Left lung (tissue), 10 donors: Measurements from ENCODE around the gene PSENEN. TPM values are rescaled to one million over a fixed set of nuclear protein-coding genes. Genes with fewer than 3 reads are reported as not detected.

Experiments
- ATAC-seq: fragments of 200-7000 bp; cut with Tn5 transposase; one replicate; pipeline ENCODE4 v1.9.1; 2020; ENCODE audit warnings: moderate library complexity
- DNase-seq, 4 donors: peaks; one replicate each; pipeline ENCODE4 v3.0.0-alpha.2; 2013 to 2020
- H3K27ac ChIP-seq, 2 donors: fragments of 200-600 bp; sonication (generic) in 1 of 2; one replicate each; pipeline versions ENCODE4 v1.5.0 to v1.8.0; 2020 to 2021
- H3K27me3 ChIP-seq, 2 donors: fragments of 200-600 bp; sonication (generic) in 1 of 2; one replicate each; pipeline versions ENCODE4 v1.5.0 to v1.8.0; 2020 to 2021
- H3K36me3 ChIP-seq, 2 donors: fragments of 200-600 bp; sonication (generic) in 1 of 2; one replicate each; pipeline versions ENCODE4 v1.5.0 to v1.8.0; 2020 to 2021
- H3K4me1 ChIP-seq, 2 donors: fragments of 200-600 bp; one replicate each; pipeline ENCODE4 v1.8.0; 2021
- H3K4me3 ChIP-seq, 2 donors: fragments of 200-600 bp; sonication (generic) in 1 of 2; one replicate each; pipeline versions ENCODE4 v1.5.0 to v1.8.0; 2020 to 2021; ENCODE audit warnings: mild to moderate bottlenecking in 1 of 2
- H3K9me3 ChIP-seq, 2 donors: fragments of 200-600 bp; sonication (generic) in 1 of 2; one replicate each; pipeline versions ENCODE4 v1.5.0 to v1.8.0; 2020 to 2021
- CTCF ChIP-seq, 2 donors: fragments of 200-600 bp; sonication (generic) in 1 of 2; IDR thresholded peaks; one replicate each; pipeline versions ENCODE4 v1.5.0 to v1.8.0; 2021; ENCODE audit warnings: antibody characterized with exemption in 2 of 2
- intact Hi-C, 2 donors: fragments of 100-400 bp; cut with DNase I; formaldehyde crosslinking; loops; one replicate each; pipeline versions ENCODE4 v1.11.2 to v1.14.2; 2022
- polyA plus RNA-seq, 6 donors: library from polyadenylated mRNA; unstranded; fragments of 120-200 nt; gene quantifications; one replicate each; pipeline ENCODE4 v1.2.1, GENCODE V29; 2013; ENCODE audit not compliant: insufficient read length in 6 of 6
- total RNA-seq, 2 donors: library from RNA; stranded (reverse); fragmentation: NEBNext Ultra II Directional; extraction: Animal tissue kit (Norgen Biotek cat#: 25700); gene quantifications; one replicate each; pipeline ENCODE4 v1.2.1, GENCODE V29; 2021
- donor health status: DM: no; HTN: yes; CAD: no.
- donor health status: DM: no; HTN: no; CAD: no.

Gene PSENEN
- total and polyA plus RNA-seq, 8 donors, result 39.6 to 90.3 (median 50.6) TPM

- Histone ChIP-seq H3K36me3 (peaks cover 0 to 40% of the 10 kb centered on the region in 2 donors), H3K27me3 (peaks cover 0 to 21% of the 10 kb centered on the region in 2 donors), H3K27ac (no peak overlapping the region), H3K4me1 (peaks cover 13 to 45% of the 10 kb centered on the region in 2 donors), H3K4me3 (no peak overlapping the region), H3K9me3 (no peaks in the 10 kb centered on the region)
- ATAC-seq (no peak), DNase-seq (no peak)
- TF ChIP-seq CTCF (IDR thresholded peaks at IDR 0.05), result no peak
- intact Hi-C loops, result no loop called here
Observed at GRCh38 chr19:35754370-35755130, 9.1 kb downstream of the PSENEN start.

GRCh38 chr19:35755131-35755549 lies 9.7 kb downstream of the PSENEN start:
- H3K9me3 ChIP-seq, result no peaks in the 10 kb centered on the region
- intact Hi-C loops, result no loop called here
- H3K36me3 ChIP-seq, result peaks cover 0 to 40% of the 10 kb centered on the region in 2 donors
- peak overlapping the region in 1 of 2 donors; percentile 94 for H3K27ac ChIP-seq
- peaks cover 13 to 44% of the 10 kb centered on the region in 2 donors for H3K4me1 ChIP-seq
- H3K4me3 ChIP-seq, result peak overlapping the region; percentile 21 to 92
- no peak for DNase-seq
- peaks cover 0 to 21% of the 10 kb centered on the region in 2 donors for H3K27me3 ChIP-seq
- no peak for TF ChIP-seq CTCF (IDR thresholded peaks at IDR 0.05)
- ATAC-seq, result no peak

- Histone ChIP-seq H3K4me1 (peaks cover 13 to 41% of the 10 kb centered on the region in 2 donors), H3K27ac (peak overlapping the region; percentile 86 to 94), H3K27me3 (peaks cover 0 to 21% of the 10 kb centered on the region in 2 donors), H3K4me3 (peak overlapping the region; percentile 21 to 92), H3K9me3 (no peaks in the 10 kb centered on the region), H3K36me3 (peaks cover 0 to 40% of the 10 kb centered on the region in 2 donors)
- peak; percentile 7 for ATAC-seq
- peak in 2 of 4 donors; percentile 69 to 84 for DNase-seq
- TF ChIP-seq CTCF (IDR thresholded peaks at IDR 0.05), result no peak
- intact Hi-C loops, result no loop called here
Observed at GRCh38 chr19:35755550-35756376, 10.3 kb downstream of the PSENEN start.

GRCh38 chr19:35756377-35757230 lies 11.2 kb downstream of the PSENEN start, which contains the start of gene HSPB6:
TSS of gene HSPB6 (minus strand) at chr19:35757029. CDS start at chr19:35757008, 21 bp downstream.
- Histone ChIP-seq H3K36me3 (peaks cover 0 to 38% of the 10 kb centered on the region in 2 donors), H3K27me3 (peaks cover 0 to 21% of the 10 kb centered on the region in 2 donors), H3K4me3 (peak within 1 kb of the TSS; percentile 21 to 92), H3K4me1 (peaks cover 13 to 41% of the 10 kb centered on the region in 2 donors), H3K27ac (peak within 1 kb of the TSS; percentile 94 to 95), H3K9me3 (no peaks in the 10 kb centered on the region)
- no peak for TF ChIP-seq CTCF (IDR thresholded peaks at IDR 0.05)
- DNase-seq, result peak in 3 of 4 donors; percentile 78 to 85 (median 82)
- ATAC-seq, result peak; percentile 5
- intact Hi-C loops, result no loop called here
